GM21390 (cell line): Measurements from ENCODE around the gene SVOPL.

Experiments
- ATAC-seq: cut with Tn5 transposase; IDR thresholded peaks from one replicate; pipeline ENCODE4 v1.9.1; 2021; ENCODE audit not compliant: unreplicated experiment

Gene SVOPL

GRCh38 chr7:138565451-138566114 is 135.6 kb downstream of the SVOPL start:
- ATAC-seq: no peak

GRCh38 chr7:138565071-138565450 is 136.1 kb downstream of the SVOPL start:
- no peak for ATAC-seq

- ATAC-seq: no peak
Measured at GRCh38 chr7:138564365-138564764, 136.8 kb downstream of the SVOPL start.

- ATAC-seq: no peak
Measured at GRCh38 chr7:138563808-138564207, 137.4 kb downstream of the SVOPL start.

- no peak for ATAC-seq
Measured at GRCh38 chr7:138559448-138559847, 141.7 kb downstream of the SVOPL start.

- ATAC-seq: no peak
Measured at GRCh38 chr7:138556771-138557484, 144.2 kb downstream of the SVOPL start.

GRCh38 chr7:138555684-138556083 is 145.5 kb downstream of the SVOPL start:
- no peak for ATAC-seq

- ATAC-seq: no peak
Measured at GRCh38 chr7:138554674-138555073, 146.5 kb downstream of the SVOPL start.

- no peak for ATAC-seq
Measured at GRCh38 chr7:138553805-138554204, 147.4 kb downstream of the SVOPL start.

GRCh38 chr7:138551102-138551501 is 150.1 kb downstream of the SVOPL start:
- no peak for ATAC-seq

- ATAC-seq: no peak
Measured at GRCh38 chr7:138550337-138550736, 150.8 kb downstream of the SVOPL start.

GRCh38 chr7:138549082-138549481 is 152.1 kb downstream of the SVOPL start:
- no peak for ATAC-seq

- ATAC-seq: no peak
Measured at GRCh38 chr7:138546829-138547228, 154.3 kb downstream of the SVOPL start.

GRCh38 chr7:138546064-138546619 is 155.0 kb downstream of the SVOPL start:
- no peak for ATAC-seq

- ATAC-seq: no peak
Measured at GRCh38 chr7:138545123-138545522, 156.0 kb downstream of the SVOPL start.
